ENCODE results near the gene SLC2A4.

The SLC2A4 gene

GRCh38 chr17:7322520-7323194, 41.1 kb downstream of the SLC2A4 start:
- no peak for DNase-seq (ENCODE audit: low spot score)
- TF ChIP-seq, protein P1, sequence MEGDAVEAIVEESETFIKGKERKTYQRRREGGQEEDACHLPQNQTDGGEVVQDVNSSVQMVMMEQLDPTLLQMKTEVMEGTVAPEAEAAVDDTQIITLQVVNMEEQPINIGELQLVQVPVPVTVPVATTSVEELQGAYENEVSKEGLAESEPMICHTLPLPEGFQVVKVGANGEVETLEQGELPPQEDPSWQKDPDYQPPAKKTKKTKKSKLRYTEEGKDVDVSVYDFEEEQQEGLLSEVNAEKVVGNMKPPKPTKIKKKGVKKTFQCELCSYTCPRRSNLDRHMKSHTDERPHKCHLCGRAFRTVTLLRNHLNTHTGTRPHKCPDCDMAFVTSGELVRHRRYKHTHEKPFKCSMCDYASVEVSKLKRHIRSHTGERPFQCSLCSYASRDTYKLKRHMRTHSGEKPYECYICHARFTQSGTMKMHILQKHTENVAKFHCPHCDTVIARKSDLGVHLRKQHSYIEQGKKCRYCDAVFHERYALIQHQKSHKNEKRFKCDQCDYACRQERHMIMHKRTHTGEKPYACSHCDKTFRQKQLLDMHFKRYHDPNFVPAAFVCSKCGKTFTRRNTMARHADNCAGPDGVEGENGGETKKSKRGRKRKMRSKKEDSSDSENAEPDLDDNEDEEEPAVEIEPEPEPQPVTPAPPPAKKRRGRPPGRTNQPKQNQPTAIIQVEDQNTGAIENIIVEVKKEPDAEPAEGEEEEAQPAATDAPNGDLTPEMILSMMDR (IDR thresholded peaks at IDR 0.05; ENCODE audit: borderline replicate concordance, control extremely low read depth, extremely low read depth, insufficient read depth, missing control alignments): no peak
- in situ Hi-C loops (cut with MboI; ENCODE audit: low sequenced_read_pairs, unreplicated experiment): no loop called here

DNA sequence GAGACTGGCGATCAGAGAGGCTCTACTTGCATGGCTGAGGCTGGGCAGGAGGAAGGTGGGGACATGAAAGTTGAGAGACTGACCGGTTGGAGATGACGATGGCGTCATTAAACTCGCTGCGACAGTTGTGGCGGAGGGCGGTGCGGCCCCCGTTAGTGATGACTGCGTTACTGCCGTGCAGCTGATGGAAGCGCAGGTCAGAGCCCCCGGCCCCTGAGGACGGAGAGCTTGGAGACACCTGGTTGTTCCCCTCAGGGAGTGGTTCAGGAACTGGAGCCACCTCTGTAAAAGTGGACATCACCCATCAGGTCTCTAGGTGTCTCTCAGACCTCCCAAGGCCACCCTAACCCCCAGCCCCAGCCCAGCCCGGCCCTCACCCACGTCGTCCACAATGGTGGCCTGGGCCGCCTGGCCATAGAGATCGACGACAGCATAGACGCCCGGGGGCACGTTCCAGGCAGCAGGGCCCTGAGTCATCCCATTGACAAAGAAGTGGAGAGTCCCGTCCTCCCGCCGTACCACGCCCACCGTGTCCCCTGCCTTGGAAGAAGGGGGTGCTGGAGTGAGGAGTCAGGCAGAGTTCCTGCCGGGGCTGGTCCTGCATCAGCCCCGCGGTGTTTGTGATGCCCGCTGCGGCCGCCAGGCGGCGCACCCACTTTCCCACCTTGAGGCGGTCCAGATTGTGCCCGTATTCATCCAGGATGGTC, 42.4 kb downstream of the SLC2A4 start:
- TF ChIP-seq, protein P1 (IDR thresholded peaks at IDR 0.05; ENCODE audit: borderline replicate concordance, control extremely low read depth, extremely low read depth, insufficient read depth, missing control alignments): peak; percentile 83
- in situ Hi-C loops (cut with MboI; ENCODE audit: low sequenced_read_pairs, unreplicated experiment): no loop called here
- DNase-seq (ENCODE audit: low spot score): peak; percentile 83

DNA sequence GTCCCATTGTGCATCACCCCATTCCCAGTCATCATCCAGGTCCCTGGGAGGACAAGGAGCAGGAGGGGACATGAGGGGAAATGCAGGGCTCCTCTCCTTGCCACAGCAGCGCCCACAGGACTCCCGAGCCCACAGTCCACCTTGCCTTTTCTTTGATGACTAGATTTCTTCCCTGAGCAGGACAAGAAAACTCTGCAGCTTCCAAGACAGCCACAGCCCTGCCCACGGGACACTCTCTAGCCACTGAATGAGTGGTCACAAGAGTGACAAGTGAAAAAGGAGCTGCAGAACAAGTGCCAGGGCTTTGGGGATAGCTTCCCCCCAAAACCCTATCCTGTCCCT, 42.9 kb downstream of the SLC2A4 start:
- in situ Hi-C loops (cut with MboI; ENCODE audit: low sequenced_read_pairs, unreplicated experiment): no loop called here
- TF ChIP-seq, protein P1 (IDR thresholded peaks at IDR 0.05; ENCODE audit: borderline replicate concordance, control extremely low read depth, extremely low read depth, insufficient read depth, missing control alignments): no peak
- no peak for DNase-seq (ENCODE audit: low spot score)

GRCh38 chr17:7325031-7325528, 43.6 kb downstream of the SLC2A4 start:
- TF ChIP-seq, protein P1 (IDR thresholded peaks at IDR 0.05; ENCODE audit: borderline replicate concordance, control extremely low read depth, extremely low read depth, insufficient read depth, missing control alignments): no peak
- no peak for DNase-seq (ENCODE audit: low spot score)
- in situ Hi-C loops (cut with MboI; ENCODE audit: low sequenced_read_pairs, unreplicated experiment): no loop called here

DNA sequence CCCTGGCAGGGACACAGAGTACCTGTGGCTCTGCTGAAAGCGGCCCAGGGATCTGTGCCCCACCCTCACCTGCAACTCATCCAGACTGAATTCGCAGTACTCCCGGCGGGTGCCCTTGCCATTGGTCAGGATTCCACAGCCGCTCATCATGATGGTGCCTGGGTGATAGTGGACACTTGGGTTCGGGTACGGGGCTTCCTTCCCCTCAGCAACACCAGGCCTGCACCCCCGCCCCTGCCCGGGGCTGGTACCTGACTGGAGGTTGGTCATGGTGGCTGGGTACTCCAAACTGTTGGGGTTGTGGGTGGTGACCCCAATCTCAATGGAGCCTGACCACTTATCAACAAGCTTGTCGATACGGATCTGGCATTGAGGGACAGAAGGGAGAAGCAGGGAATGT, 44.7 kb downstream of the SLC2A4 start:
- no peak for DNase-seq (ENCODE audit: low spot score)
- in situ Hi-C loops (cut with MboI; ENCODE audit: low sequenced_read_pairs, unreplicated experiment): no loop called here
- TF ChIP-seq, protein P1 (IDR thresholded peaks at IDR 0.05; ENCODE audit: borderline replicate concordance, control extremely low read depth, extremely low read depth, insufficient read depth, missing control alignments): no peak

GRCh38 chr17:7327056-7327455, 45.5 kb downstream of the SLC2A4 start:
- DNase-seq (ENCODE audit: low spot score): no peak
- in situ Hi-C loops (cut with MboI; ENCODE audit: low sequenced_read_pairs, unreplicated experiment): no loop called here
- TF ChIP-seq, protein P1 (IDR thresholded peaks at IDR 0.05; ENCODE audit: borderline replicate concordance, control extremely low read depth, extremely low read depth, insufficient read depth, missing control alignments): no peak

Measured in GM13976 (cell line).